Amniotic epithelial cell (primary cell): Measurements from ENCODE around the gene PTPN12.
"Not testable (repeated sequence)": the region's sequence is repeated elsewhere in the genome, so short reads cannot be mapped to it uniquely, and the experiment has no call there.

ENCODE experiments used
- DNase-seq: peaks from one replicate; pipeline ENCODE4 v3.0.0-alpha.2; 2010; ENCODE audit warnings: low read depth

Gene PTPN12

DNA sequence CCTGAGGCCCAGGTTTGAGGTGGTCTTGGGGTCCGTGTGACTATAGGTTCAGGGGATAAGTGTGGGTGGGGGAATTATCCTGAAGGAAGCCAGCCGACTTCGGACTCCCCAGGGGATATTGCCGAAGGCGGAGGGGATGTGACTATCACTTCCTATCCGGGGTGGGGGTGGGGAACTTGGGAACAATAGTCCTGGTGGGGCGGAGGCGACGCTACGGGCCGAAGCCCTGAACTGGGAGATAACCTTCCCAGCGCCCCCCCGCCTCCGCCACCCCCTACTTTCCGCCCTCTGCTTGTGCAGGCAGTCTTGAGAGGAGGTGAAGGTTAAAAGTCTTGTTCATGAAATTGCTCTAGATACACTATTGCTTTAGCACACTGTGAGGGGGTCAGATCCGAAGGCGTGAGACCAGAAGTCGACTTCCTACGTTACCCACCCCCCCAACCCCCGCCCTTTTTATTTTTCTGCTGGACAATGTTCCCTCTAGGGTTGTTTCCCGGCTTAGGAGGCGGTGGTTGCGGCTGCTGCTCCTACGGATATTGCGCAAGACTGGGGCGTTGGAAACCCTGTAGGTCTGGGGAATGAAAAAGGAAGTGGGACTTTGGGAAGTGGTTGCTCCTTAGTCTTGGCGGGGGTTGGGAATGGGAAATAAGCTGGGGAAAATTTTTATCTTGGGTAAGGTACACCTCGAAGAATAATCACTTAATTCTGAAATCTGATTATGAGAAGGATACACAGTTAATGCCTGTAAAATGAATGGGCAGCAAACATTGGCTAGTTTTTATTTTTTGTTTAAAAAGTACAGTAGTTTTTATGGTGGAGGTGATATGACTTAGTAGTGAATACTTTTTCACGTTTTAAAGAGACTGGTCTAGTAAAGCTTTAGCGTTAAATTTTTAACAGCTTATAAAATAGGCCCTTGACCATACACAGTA is 1.5 kb downstream of the PTPN12 start:
- peak; percentile 93 for DNase-seq

DNA sequence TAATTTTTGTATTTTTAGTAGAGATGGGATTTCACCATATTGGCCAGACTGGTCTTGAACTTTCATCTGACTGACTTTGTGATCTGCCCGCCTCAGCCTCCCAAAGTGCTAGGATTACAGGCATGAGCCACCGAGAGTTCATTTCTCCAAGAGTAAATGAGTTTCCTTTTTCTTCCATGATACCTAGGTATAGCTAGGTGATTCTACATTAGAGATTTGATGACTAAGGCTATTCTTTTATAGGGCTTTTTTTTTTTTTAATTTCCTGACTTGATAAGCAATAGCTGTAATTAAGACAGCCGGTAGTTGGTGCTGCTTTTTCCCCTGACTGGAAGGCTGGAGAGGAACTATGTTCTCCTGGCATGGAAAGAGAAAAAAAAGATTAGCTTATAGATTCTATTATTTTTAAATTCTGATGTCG is 3.3 kb downstream of the PTPN12 start:
- no peak for DNase-seq

DNA sequence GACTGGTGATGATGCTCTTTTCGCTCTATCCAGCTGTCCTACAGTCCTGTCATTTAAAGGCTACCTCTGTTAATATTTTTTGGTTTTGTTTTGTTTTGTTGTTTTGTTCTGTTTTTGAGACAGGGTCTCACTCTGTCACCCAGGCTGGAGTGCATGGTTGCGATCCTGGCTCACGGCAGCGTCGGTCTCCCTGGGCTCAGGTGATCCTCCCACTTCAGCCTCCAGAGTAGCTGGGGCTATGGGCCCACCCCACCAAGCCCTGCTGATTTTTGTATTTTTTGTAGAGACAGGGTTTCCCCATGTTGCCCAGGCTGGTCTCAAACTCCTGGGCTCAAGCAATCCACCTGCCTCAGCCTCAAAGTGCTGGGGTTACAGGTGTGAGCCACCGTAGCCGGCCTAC is 3.9 kb downstream of the PTPN12 start:
- DNase-seq = not testable (repeated sequence)

DNA sequence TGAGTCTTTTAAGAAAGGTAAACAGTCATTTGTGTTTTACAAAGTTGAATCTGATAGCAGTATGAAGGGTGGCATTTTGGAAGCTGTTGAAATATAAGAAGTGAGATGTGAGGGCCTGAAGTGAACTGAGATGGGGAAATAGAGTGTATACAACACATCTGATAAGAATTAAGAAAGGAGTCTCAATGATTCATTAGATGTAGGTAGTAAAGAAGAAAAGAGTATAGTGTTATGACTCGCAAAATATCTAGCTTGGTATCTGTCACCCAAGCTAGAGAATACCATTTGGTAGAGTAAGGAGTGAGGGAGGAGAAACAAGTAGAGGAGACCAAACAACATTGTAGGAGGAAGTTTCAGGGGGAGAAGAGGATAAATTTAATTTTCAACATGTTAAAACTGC is 5.3 kb downstream of the PTPN12 start:
- peak; percentile 55 for DNase-seq

DNA sequence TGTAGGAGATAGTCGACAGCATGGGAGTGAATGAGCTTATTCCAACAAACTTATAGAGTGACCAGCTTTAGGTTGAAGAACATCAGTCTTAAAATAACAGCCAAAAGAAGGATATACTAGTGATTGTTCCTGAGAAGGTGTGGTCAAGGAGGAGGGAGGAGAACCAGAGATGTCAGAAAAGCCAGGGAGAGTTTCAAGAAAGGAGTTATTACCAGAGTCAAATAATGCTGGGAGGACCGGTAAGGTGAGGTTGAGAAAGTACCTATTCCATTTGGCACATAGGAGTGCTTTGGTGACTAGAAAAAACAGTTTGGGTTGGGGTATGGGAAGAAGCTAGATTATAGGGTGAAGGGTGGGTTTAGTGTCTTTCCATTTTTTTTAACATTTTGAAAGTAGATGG is 5.8 kb downstream of the PTPN12 start:
- DNase-seq = no peak

DNA sequence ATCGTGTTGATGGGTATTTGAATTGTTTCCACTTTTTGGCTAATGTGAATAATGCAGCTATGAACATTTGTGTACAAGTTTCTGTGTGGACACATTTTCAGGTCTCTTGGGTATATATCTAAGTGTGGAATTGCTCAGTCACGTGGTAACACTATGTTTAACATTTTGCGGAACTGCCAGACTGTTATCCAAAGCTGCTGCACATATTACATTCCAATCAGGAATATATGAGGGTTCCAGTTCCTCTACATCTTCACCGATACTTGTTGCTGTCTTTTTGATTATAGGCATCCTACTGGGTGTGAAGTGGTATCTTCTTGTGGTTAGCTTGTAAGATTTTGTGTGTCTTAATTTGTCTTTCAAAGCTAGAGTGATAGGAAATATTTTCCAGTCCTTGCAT is 6.8 kb downstream of the PTPN12 start:
- DNase-seq = no peak

DNA sequence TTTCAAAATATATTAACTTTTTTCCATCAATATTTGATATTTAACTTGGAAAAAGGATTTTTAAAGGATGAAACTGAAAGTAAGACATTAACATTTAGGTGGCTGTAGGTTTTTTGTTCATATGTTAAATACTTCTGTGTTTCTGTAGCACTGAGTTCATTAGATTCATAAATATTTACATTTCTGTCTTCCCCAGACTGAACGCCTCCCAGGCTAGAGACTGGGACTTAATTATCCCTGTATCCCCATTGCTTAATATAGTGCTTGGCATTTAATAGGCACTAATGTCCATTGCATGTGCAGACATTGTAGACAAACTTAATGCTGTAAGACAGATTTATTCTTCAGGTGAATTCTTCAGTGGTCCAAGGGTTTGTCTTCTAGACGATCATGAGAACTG is 7.4 kb downstream of the PTPN12 start:
- no peak for DNase-seq

DNA sequence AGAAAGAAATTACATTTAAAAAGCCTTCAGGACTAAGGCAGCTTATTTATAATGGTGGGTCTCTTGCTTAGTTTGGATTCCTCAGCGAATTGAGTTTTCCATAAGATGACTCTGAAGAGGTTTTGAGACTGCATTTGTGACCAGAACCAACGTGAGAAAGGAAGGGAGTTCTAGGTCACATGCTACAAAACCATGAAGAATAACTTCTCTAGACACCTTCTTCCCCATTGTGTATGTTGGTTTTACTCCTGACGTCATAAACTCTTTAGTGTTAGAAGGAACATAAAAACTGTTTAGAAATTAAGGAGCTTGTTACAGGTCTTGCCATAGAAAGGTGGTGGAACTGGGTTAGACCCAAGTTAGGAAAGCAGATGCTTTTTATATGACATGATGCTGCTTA is 11.1 kb downstream of the PTPN12 start:
- DNase-seq = no peak

DNA sequence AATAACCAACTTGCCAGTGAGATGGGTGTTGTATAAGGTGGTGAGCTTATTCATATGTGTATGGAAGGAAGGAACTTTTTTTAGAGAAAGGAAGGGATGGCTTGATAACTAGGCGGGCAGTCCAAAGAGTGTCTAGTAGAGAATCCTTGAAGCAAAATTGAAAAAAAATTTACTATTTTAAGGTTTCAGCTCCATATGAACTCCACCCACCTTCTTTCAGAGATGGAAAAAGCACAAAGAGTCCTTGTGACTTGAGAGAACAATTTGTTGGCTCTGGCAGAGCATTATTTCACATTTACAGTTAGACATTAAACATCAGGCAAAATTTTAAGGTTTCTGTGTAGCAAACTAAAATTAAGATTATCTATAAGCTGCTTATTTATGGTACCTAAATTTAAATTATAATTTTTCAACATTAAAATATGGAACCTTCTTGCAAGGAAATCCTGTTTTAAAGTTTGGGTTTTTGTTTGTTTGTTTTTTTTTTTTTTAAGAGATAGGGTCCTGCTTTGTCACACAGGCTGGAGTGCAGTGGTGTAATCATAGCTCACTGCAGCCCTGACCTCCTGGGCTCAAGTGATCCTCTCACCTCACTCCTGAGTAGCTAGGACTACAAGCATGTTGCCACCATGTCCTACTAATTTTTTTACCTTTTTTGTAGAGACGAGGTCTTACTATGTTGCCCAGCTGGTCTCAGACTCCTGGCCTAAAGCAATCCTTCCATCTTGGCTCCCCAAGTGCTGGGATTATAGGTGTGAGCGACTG is 12.2 kb downstream of the PTPN12 start:
- DNase-seq = no peak

DNA sequence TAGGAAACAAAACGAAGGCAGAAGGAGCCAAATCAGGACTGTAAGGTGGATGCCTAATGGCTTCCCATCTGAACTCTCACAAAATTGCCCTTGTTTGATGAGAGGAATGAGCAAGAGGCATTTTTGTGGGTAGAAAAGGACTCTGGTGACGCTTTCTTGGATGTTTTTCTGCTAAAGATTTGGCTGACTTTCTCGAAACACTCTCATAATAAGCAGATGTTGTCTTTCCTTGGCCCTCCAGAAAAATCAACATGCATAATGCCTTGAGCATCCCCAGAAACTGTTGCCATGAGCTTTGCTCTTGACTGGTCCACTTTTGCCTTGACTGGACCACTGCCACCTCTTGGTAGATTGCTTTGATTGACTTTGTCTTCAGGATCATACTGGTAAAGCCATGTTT is 13.5 kb downstream of the PTPN12 start:
- no peak for DNase-seq

DNA sequence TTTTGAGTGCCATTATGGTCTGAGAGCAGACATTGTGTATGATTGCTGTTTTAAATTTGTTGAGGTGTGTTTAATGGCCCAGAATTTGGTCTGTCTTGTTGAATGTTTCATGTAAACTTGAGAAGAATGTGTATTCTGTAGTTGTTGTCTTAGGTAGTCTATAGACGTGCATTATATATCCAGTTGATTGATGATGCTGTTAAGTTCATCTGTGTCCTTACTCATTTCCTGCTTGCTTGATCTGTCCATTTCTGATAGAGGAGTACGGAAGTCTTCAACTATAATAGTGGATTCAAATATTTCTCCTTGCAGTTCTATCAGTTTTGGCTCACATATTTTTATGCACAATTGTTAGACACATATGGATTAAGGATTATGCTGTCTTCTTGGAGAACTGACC is 16.0 kb downstream of the PTPN12 start:
- DNase-seq = no peak

DNA sequence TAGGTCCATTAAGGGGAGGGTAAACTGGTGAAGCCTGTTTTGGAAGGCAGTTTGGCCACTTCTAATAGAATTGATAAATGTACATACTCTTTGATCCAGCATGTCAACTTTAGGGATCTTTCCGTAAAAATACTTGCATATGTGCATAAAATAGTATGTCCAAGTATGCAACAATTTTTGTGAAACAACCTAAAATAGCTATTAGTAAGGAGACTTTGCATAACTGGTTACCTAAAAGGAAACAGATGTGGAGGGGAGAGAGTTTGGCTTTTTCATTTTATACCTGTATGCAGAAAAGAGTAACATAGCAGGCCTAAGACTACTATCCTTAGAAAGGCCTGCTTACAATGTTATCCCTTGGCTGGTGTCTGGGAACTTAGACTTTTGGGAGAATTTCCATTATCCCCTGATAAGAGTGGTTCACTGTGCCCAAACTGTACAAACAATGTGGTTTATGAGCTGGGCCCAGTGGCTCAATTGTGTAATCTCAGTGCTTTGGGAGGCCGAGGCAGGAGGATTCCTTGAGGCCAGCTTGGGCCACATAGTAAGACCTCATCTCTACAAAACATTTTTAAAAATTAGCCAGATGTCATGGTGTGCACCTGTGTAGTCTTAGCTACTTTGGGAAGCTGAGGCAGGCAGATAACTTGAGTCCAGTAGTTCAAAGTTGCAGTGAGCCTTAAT is 21.3 kb downstream of the PTPN12 start:
- no peak for DNase-seq

DNA sequence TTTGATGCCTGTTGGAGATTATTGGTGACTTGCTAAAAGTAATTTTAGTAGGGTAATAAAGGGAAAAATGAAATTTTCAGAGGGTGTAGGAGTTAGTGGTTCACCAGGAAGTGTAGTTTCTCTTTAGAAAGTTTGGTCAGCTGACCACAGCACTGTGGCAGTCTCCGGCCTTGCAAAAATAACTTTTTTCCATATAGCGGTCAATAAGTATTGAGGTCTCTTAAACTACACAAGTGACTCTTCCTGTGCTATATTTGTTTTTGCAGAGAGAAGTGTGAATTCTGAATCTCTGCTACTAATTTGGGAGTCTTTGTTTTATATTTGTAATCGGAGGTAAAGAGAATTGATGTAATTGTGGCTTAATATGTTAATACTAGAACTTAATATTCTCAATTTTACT is 24.3 kb downstream of the PTPN12 start:
- no peak for DNase-seq

DNA sequence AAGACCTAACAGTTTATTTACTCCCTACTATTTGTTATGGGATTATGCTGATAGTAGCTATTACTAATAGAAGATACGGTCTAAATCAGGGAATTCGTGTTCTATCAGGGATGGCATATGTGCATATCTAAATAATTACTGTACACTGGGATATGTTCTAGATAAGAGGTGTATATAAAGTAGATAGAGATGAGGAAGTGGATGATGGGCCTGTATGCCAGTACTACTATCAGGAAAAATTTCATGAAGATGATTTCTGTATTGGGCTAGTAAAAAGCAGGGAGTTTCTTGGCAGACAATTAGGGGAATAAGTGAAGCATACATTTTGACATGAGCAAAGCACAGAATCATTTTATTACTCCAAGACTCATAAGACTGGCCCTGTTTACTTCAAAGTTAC is 26.2 kb downstream of the PTPN12 start:
- DNase-seq = peak; percentile 31

DNA sequence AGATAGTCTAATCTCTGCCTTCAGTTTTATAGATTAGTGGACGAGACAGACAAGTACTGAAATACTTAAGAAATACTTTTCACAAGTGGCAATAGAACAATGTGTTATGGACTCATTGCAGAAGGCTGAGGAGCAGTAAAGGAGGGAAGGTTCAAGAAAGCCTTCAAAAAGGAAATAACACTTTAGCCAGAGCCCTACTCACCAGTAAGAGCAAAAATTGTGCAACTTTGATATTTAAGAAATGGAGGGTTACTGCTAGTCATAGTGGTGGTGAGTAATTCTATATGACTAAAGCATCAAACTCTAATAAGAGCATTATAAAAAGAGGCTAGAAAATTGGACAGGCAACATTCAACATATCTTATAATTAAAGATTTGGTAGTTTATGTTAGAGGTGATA is 28.8 kb downstream of the PTPN12 start:
- peak; percentile 82 for DNase-seq

DNA sequence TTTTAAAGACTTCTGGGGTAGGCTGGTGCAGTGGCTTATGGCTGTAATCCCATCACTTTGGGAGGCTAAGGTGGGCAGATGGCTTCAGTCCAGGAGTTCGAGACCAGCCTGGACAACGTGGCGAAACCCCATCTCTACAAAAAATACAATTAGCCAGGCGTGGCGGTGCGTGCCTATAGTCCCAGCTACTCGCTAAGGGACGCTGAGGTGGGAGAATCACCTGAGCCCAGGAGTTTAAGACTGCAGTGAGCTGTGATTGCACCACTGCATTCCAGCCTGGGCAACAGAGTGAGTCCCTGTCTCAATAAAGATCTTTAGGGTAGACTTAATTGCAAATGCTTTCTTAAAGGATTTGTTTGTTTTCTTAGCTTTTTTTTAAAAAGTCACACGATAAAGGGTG is 29.3 kb downstream of the PTPN12 start:
- no peak for DNase-seq

DNA sequence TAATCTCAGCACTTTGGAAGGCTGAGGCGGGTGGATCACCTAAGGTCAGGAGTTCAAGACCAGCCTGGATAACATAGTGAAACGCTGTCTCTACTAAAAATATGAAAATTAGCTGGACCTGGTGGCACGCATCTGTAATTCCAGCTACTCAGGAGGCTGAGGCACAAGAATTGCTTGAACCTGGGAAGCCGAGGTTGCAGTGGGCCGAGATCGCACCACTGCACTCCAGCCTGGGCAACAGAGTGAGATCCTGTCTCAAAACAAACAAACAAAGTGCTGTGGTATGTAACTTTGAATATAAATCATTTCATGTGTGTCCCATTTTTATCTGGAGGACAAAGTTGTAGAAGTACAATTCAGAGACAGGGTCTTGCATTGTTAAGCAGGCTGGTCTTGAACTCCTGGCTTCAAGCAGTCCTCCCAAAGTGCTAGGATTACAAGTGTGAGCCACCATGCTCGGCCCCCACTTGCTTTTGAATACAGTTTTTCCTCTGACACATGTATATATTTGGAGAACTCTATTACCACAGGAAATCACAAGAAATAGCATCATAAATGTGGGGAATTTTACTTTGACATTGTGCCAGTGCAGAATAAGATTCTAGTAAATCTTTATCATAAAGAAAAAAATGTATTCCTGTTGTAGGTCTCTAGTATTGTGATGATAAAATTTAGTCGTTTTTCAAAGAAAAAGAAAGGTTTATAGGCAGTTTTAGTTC is 32.6 kb downstream of the PTPN12 start:
- DNase-seq = no peak

DNA sequence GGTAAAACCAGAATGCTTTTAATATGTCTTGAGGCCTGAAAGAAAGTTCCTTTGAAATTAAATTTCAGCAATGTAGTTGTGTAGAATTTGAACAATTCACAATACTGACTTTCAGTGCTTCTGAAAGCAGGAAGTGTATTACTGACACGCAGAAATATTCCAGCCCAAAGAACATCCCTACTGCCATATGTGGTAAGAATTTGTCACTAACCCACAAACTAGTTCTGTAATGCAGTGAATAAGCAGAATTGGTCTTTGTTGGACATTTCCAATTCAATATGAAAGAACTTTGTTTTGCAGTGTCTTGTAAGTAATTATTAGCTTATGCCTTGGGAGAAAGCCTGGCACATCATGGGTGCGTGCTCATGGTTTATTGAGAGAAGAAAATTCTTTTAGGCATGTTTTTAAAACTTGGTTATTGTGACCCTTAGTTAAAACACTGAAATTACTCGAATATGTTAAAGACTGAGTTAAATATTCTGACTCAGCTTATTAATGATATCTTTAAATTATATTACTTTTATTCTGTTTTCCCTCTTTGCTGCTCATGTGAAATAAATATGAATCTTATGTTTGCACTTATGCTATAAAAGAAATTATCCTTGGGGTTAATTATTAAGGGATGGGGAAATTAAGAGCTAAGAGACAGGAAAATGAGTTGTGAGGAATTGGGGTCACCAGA is 33.4 kb downstream of the PTPN12 start:
- DNase-seq = peak; percentile 66

DNA sequence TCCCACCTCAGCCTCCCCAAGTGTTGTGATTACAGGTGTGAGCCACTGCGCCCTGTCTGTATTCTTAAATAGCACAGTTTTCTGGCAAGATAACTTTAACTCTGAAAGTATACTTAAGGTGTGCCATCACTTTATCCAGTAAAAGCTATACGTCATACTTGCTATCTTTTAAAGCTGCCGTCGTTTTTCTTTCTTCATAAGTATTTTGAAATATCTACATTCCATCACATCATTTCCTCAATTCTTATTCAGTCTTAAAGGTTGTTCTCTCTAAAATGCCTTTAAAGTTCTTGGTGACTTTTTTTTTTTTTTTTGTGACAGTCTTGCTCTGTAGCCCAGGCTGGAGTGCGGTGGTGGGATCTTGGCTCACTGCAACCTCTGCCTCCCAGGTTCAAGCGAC is 34.7 kb downstream of the PTPN12 start:
- no peak for DNase-seq

DNA sequence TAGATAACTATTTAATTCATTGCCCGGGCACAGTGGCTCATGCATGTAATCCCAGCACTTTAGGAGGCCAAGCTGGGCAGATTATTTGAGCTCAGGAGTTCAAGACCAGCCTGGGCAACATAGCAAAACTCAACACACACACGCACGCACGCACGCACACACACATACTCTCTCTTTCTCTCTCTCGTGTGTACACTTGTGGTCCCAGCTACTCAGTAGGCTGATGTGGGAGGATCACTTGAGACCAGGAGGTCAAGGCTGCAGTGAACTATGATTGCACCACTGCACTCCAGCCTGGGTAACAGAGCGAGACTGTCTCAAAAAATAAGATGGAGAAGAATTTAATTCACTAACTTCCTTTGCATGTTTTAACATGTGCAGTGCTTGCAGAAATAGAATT is 38.1 kb downstream of the PTPN12 start:
- peak; percentile 47 for DNase-seq

DNA sequence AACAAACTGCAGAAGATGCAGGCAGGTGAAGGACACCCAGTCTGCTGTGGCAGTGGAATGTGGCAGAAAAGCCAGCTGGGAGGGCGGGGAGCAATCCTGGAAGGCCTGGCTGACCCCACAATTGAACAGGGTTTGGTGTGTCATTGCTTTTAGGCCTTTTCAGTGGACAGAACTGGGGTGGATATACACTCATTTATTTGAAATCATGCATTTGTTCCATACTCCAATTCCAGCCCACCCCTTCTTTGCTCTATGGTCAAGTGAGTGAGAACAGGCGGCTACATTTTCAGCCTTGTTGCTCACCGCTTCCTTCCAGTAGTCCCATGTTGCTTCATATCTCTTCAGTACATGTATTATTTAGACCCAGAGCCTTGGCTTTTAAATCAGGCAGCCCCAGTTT is 39.8 kb downstream of the PTPN12 start:
- no peak for DNase-seq

DNA sequence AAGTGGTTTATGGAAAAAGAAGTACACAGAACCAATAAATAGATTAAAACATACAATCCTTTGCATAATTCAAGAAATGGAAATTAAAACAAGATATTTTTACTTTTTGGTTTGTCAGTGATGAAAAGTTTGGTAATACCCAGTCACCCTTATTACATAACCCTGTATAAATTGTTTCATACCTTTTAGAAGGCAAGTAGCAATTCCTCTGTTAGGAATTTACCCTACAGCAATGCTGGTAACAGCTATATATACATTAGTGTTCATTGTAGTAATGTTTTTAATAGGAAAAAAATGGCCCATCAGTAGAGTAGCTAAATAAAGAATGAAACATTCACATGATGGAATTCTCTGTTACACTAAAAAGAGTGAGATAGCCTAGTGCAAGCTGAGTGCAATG is 42.7 kb downstream of the PTPN12 start:
- no peak for DNase-seq
